Esophagus squamous epithelium (tissue), 5 donors: ENCODE results near the gene INAFM1. TPM values are rescaled to one million over a fixed set of nuclear protein-coding genes. Genes with fewer than 3 reads are reported as not detected.

Source experiments
- DNase-seq: peaks from one replicate; lab custom pipeline; 2025; lab: John Stamatoyannopoulos, UW
- H3K27ac ChIP-seq, 4 donors: fragments of 200-600 bp; sonication (generic); one replicate each; pipeline ENCODE4 v1.5.1; 2016 to 2019; ENCODE audit warnings: mild to moderate bottlenecking in 1 of 4
- H3K27me3 ChIP-seq, 4 donors: fragments of 200-600 bp; sonication (generic); 1 replicate in 3 of 4; 2 replicates in 1 of 4; pipeline versions ENCODE4 v1.5.1 to v1.6.0; 2017 to 2021; ENCODE audit warnings: antibody characterized with exemption in 1 of 4
- H3K36me3 ChIP-seq, 3 donors: fragments of 200-600 bp; sonication (generic); one replicate each; pipeline ENCODE4 v1.5.1; 2016 to 2019
- H3K4me1 ChIP-seq, 3 donors: fragments of 200-600 bp; sonication (generic); one replicate each; pipeline ENCODE4 v1.5.1; 2017 to 2019
- H3K4me3 ChIP-seq, 4 donors: fragments of 200-600 bp; sonication (generic); 1 replicate in 3 of 4; 2 replicates in 1 of 4; pipeline ENCODE4 v1.5.1; 2016 to 2019; ENCODE audit warnings: mild to moderate bottlenecking in 2 of 4, moderate library complexity in 1 of 4
- H3K9me3 ChIP-seq, 3 donors: fragments of 200-600 bp; sonication (generic); one replicate each; pipeline ENCODE4 v1.5.1; 2016 to 2019
- POLR2A ChIP-seq, 4 donors: fragments of 450-650 bp; IDR thresholded peaks; one replicate each; pipeline ENCODE4 v1.6.1; 2017; ENCODE audit warnings: antibody characterized with exemption in 4 of 4, mild to moderate bottlenecking in 4 of 4, moderate library complexity in 3 of 4
- WGBS, 2 donors: methylation state at CpG; one replicate each; pipeline ENCODE4 v1.1.5; 2018; 5-methylcytosine and 5-hydroxymethylcytosine counted together
- intact Hi-C: fragments of 100-400 bp; cut with DNase I; formaldehyde crosslinking; loops from one replicate; pipeline ENCODE4 v1.15.0; 2022
- total RNA-seq, 4 donors: library from RNA; depleted of rRNA; stranded (reverse); fragments of >200 nt; gene quantifications; one replicate each; pipeline ENCODE4 v1.1.0, GENCODE V29; 2016
- TF ChIP-seq, protein P1 (sequence below), 6 experiments: fragments of 450-650 bp in 4 of 6; fragments of 200-600 bp in 2 of 6; sonication (generic) in 2 of 6; IDR thresholded peaks; one replicate each; pipeline ENCODE4 v1.5.1; 2016 to 2019; ENCODE audit warnings: antibody characterized with exemption in 6 of 6, mild to moderate bottlenecking in 4 of 6, moderate library complexity in 4 of 6
- donor health status: DM: yes; HTN: yes; CAD: no.

The INAFM1 gene
- total RNA-seq, 4 donors from 2014 or later = 1.4 to 8.2 (median 3.5) TPM

GRCh38 chr19:47309038-47309437 is 34.4 kb downstream of the INAFM1 start:
- TF ChIP-seq, protein P1, sequence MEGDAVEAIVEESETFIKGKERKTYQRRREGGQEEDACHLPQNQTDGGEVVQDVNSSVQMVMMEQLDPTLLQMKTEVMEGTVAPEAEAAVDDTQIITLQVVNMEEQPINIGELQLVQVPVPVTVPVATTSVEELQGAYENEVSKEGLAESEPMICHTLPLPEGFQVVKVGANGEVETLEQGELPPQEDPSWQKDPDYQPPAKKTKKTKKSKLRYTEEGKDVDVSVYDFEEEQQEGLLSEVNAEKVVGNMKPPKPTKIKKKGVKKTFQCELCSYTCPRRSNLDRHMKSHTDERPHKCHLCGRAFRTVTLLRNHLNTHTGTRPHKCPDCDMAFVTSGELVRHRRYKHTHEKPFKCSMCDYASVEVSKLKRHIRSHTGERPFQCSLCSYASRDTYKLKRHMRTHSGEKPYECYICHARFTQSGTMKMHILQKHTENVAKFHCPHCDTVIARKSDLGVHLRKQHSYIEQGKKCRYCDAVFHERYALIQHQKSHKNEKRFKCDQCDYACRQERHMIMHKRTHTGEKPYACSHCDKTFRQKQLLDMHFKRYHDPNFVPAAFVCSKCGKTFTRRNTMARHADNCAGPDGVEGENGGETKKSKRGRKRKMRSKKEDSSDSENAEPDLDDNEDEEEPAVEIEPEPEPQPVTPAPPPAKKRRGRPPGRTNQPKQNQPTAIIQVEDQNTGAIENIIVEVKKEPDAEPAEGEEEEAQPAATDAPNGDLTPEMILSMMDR (IDR thresholded peaks at IDR 0.05) = no peak
- TF ChIP-seq POLR2A (IDR thresholded peaks at IDR 0.05) = no peak
- Histone ChIP-seq H3K4me1 (peaks cover 2 to 18% (median 5%) of the 10 kb centered on the region in 3 donors), H3K27me3 (peaks cover 0 to 17% (median 0%) of the 10 kb centered on the region in 4 donors), H3K4me3 (no peak overlapping the region), H3K36me3 (no peaks in the 10 kb centered on the region), H3K27ac (no peak overlapping the region), H3K9me3 (no peaks in the 10 kb centered on the region)
- WGBS, 2 donors = 40 to 60% methylated on average over 4 to 8 of the region's 8 CpGs
- intact Hi-C loops = loop anchor here (10.0 kb wide), 1 partner anchor 116 kb away; no protein-coding TSS in a partner anchor
- DNase-seq = no peak

DNA sequence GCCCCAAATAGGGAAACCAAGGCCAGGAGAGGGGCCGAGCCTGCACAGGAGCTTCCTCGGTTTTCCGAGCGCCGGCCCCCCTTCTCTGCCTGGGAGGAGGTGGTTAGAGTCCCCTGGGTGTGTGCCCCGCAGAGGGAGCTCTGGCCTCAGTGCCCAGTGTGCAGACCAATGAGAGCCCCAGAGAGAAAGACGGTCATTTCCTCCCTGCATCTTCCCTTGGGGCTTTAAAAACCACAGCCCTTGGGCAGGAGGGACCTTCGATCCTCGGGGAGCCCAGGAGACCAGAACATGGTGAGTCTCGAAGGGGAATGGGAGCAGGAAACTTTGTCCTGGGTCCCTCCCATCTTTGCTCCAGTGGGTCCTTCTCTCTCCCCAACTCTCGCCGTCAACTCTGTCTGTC is 34.9 kb downstream of the INAFM1 start, which contains the start of gene C5AR1:
TSS of gene C5AR1 (plus strand) at position 254 of the 400 bp plus-strand sequence. CDS start at position 289, 35 bp downstream.
- Histone ChIP-seq H3K36me3 (no peaks in the 10 kb centered on the region), H3K9me3 (no peaks in the 10 kb centered on the region), H3K4me3 (peak within 1 kb of the TSS in 2 of 4 donors; percentile 15 to 39), H3K27me3 (peaks cover 0 to 17% (median 0%) of the 10 kb centered on the region in 4 donors), H3K27ac (peak within 1 kb of the TSS in 2 of 4 donors; percentile 25 to 50), H3K4me1 (peaks cover 2 to 18% (median 5%) of the 10 kb centered on the region in 3 donors)
- TF ChIP-seq POLR2A (IDR thresholded peaks at IDR 0.05) = peak in 1 of 4 donors; percentile 59
- TF ChIP-seq, protein P1 (IDR thresholded peaks at IDR 0.05) = no peak
- intact Hi-C loops = loop anchor here (10.0 kb wide), 1 partner anchor 115 kb away; no protein-coding TSS in a partner anchor
- 35 to 46% methylated on average over 11 to 12 of the region's 12 CpGs for WGBS, 2 donors
- no peak for DNase-seq

GRCh38 chr19:47310323-47310722 is 35.6 kb downstream of the INAFM1 start:
- H3K27ac ChIP-seq = peak overlapping the region in 1 of 4 donors; percentile 50
- peaks cover 0 to 17% (median 0%) of the 10 kb centered on the region in 4 donors for H3K27me3 ChIP-seq
- no peaks in the 10 kb centered on the region for H3K36me3 ChIP-seq
- no peak for DNase-seq
- intact Hi-C loops = no loop called here
- no peak for TF ChIP-seq POLR2A (IDR thresholded peaks at IDR 0.05)
- TF ChIP-seq, protein P1 (IDR thresholded peaks at IDR 0.05) = no peak
- H3K4me3 ChIP-seq = peak overlapping the region in 2 of 4 donors; percentile 15 to 39
- WGBS, 2 donors = 68 to 93% methylated on average over 2 of the region's 2 CpGs
- no peaks in the 10 kb centered on the region for H3K9me3 ChIP-seq
- peaks cover 2 to 14% (median 2%) of the 10 kb centered on the region in 3 donors for H3K4me1 ChIP-seq

DNA sequence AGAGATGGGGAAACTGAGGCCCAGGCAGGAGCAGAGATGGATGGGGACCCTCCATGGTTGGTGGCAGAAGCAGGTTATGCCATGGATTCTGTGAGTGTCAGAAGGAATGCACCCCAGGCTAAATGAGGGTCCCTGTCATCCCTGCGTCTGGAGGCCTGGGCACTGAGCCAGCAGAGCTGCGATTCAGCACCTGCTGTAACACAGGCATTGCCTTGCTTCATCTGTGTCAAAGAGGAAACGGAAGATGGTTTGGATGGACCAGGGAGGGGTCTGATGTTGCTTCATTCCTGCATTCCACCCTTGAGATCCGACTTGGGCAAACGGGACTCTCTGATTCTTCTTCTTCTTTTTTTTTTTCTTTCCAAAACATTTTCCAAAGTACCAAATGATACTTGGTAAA is 36.1 kb downstream of the INAFM1 start:
- Histone ChIP-seq H3K9me3 (no peaks in the 10 kb centered on the region), H3K27me3 (peaks cover 0 to 17% (median 0%) of the 10 kb centered on the region in 4 donors), H3K27ac (peak overlapping the region in 1 of 4 donors; percentile 50), H3K4me1 (peaks cover 0 to 14% (median 2%) of the 10 kb centered on the region in 3 donors), H3K36me3 (no peaks in the 10 kb centered on the region), H3K4me3 (peak overlapping the region in 2 of 4 donors; percentile 15 to 39)
- intact Hi-C loops = no loop called here
- no peak for DNase-seq
- 29 to 41% methylated on average over 5 of the region's 5 CpGs for WGBS, 2 donors
- peak in 1 of 4 donors; percentile 44 for TF ChIP-seq POLR2A (IDR thresholded peaks at IDR 0.05)
- TF ChIP-seq, protein P1 (IDR thresholded peaks at IDR 0.05) = no peak

GRCh38 chr19:47312366-47313006 is 37.8 kb downstream of the INAFM1 start:
- no peak for DNase-seq
- H3K4me3 ChIP-seq = no peak overlapping the region
- WGBS, 2 donors = 86% methylated on average over 5 of the region's 5 CpGs
- intact Hi-C loops = no loop called here
- H3K27ac ChIP-seq = no peak overlapping the region
- H3K4me1 ChIP-seq = peaks cover 0 to 14% (median 2%) of the 10 kb centered on the region in 3 donors
- no peak for TF ChIP-seq POLR2A (IDR thresholded peaks at IDR 0.05)
- TF ChIP-seq, protein P1 (IDR thresholded peaks at IDR 0.05) = no peak
- peaks cover 0 to 26% (median 0%) of the 10 kb centered on the region in 4 donors for H3K27me3 ChIP-seq
- no peaks in the 10 kb centered on the region for H3K9me3 ChIP-seq
- no peaks in the 10 kb centered on the region for H3K36me3 ChIP-seq
